Activated naive CD8-positive, alpha-beta T cell treated with anti-CD3 and anti-CD28 coated beads for 36 hours (primary cell): ENCODE measurements around the gene SIRPB2. TPM values are rescaled to one million over a fixed set of nuclear protein-coding genes. Genes with fewer than 3 reads are reported as not detected.

Source experiments
- DNase-seq: peaks from one replicate; pipeline ENCODE4 v3.0.0; 2021
- H3K27ac Mint-ChIP-seq: one replicate; pipeline ENCODE4 v1.8.0; 2022; ENCODE audit warnings: mild to moderate bottlenecking, moderate library complexity, mixed read lengths
- H3K27me3 Mint-ChIP-seq: one replicate; pipeline ENCODE4 v1.8.0; 2022; ENCODE audit warnings: mild to moderate bottlenecking, mixed read lengths
- H3K36me3 Mint-ChIP-seq: one replicate; pipeline ENCODE4 v1.8.0; 2021; ENCODE audit warnings: mild to moderate bottlenecking, mixed read lengths
- H3K4me1 Mint-ChIP-seq: one replicate; pipeline ENCODE4 v1.8.0; 2021; ENCODE audit warnings: mixed read lengths
- H3K4me3 Mint-ChIP-seq: one replicate; pipeline ENCODE4 v1.8.0; 2022; ENCODE audit warnings: mild to moderate bottlenecking, moderate library complexity, mixed read lengths
- H3K9me3 Mint-ChIP-seq: one replicate; pipeline ENCODE4 v1.8.0; 2022; ENCODE audit warnings: mixed read lengths
- total RNA-seq, 2 experiments: library from RNA; stranded (reverse); gene quantifications; one replicate each; pipeline ENCODE4 v1.2.3, GENCODE V29; 2021

SIRPB2 gene
- total RNA-seq, 2 experiments from 2014 or later: not detected

DNA sequence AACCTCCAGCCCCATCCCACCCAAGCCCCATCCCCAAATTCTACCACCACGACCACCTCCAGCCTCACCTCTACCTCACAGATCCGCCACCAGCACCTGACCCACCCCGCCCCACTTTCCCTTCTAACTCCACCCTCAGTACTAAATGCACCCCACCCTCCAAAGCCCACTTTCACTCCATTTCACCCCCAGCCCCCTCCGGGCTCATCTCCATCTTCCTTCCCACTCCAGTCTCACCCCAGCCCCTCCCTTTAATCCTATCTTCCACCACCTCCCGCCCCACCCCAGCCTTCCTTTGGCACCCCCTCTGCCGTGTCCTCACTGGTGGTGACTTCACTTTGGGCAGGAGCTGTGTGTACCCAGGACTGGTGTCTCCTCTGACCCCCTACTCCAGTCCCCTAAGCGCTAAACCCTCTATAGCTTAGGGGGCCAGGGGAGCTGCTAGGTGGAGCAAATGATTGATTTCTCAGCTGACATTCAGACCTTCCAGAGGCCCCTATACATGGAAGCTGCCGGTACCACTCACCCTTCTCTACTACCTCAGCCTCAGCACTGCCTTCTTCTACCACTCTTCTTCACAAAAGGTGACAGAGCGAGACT lies 21.8 kb downstream of the SIRPB2 start:
- peaks cover 6% of the 10 kb centered on the region for H3K36me3 Mint-ChIP-seq
- peaks cover 25% of the 10 kb centered on the region for H3K4me1 Mint-ChIP-seq
- peaks cover 25% of the 10 kb centered on the region for H3K27me3 Mint-ChIP-seq
- H3K4me3 Mint-ChIP-seq: no peak overlapping the region
- DNase-seq: no peak
- H3K9me3 Mint-ChIP-seq: no peaks in the 10 kb centered on the region
- H3K27ac Mint-ChIP-seq: no peak overlapping the region

DNA sequence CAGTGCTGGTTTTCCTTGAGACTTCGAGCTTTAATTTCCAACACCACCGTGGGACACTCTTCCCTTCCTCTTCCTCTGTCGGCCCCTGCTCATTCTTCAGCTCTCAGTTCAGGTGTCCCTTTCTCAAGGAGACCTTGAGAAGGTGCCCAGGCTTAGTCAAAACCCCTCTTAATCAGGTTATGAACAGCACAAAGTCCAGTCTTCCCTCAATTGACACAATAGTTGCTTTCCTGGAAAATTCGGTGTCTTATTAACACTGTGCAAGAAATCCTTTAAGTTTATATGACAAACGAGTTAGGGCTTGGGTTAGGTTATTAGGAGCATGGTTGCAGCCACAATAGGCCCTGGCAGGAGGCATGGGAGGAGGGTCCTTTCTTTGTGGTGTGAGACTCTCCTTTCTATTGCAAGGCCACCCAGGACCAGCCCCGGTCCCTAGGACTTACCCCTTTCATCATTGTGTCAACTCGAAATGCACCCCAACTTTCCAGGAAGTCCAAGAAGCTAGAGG lies 23.0 kb downstream of the SIRPB2 start:
- peaks cover 25% of the 10 kb centered on the region for H3K27me3 Mint-ChIP-seq
- H3K9me3 Mint-ChIP-seq: no peaks in the 10 kb centered on the region
- no peak overlapping the region for H3K27ac Mint-ChIP-seq
- H3K4me3 Mint-ChIP-seq: no peak overlapping the region
- DNase-seq: no peak
- peaks cover 37% of the 10 kb centered on the region for H3K4me1 Mint-ChIP-seq
- peaks cover 11% of the 10 kb centered on the region for H3K36me3 Mint-ChIP-seq

DNA sequence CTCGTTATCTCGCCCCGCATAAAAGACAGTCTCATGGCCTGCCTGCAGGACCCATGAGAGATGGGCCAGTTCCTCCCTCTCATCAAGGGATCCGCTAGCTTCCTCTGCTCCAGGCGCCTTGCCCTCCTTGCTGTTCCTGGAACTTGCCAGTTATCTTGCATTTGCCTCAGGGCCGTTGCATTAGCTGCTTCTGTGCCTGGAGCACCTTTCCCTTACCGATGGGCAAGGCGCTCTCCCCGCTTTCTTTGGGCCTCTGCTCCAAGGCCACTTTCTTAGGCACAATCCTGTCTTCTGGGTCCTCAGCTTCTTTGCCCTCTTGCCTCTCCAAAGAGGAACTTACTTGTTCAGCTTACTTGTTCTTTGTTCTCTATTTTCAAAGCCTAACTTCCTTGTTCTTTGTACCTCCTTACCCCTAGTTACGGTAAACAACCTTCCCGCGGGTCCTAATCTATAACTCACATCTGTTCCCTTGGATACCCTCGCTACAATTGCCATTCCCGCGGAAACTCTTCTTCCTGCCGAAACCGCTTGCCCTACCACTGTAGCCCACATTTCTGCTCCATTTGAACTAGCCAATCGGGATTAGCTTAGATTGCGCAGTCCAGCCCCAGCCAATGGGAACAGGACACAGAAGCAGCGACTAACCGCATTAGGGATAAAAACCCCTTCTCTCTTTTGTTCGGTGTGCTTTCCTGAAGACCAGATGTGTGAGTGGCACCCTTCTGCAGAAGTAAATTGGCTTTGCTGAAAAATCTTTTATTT lies 23.7 kb downstream of the SIRPB2 start:
- Mint-ChIP-seq H3K4me1 (peaks cover 41% of the 10 kb centered on the region), H3K27ac (peak overlapping the region; percentile 36), H3K9me3 (no peaks in the 10 kb centered on the region), H3K36me3 (peaks cover 13% of the 10 kb centered on the region), H3K27me3 (peaks cover 25% of the 10 kb centered on the region), H3K4me3 (peak overlapping the region; percentile 85)
- DNase-seq: no peak

DNA sequence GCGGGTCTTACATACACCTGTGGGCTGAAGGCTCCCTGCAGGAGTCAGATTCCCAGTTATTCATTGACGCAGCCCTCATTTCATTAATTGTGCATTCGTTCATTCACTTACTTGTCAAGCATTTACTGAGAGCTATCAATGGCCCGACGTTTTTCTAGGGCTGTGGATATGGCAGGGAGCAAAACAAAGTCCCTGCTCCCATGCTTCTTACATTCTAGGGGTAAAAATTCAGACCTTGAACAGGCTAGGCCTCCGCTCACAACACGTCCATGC lies 24.2 kb downstream of the SIRPB2 start:
- H3K27ac Mint-ChIP-seq: no peak overlapping the region
- H3K27me3 Mint-ChIP-seq: peaks cover 25% of the 10 kb centered on the region
- no peaks in the 10 kb centered on the region for H3K9me3 Mint-ChIP-seq
- H3K36me3 Mint-ChIP-seq: peaks cover 13% of the 10 kb centered on the region
- H3K4me3 Mint-ChIP-seq: peak overlapping the region; percentile 85
- DNase-seq: no peak
- H3K4me1 Mint-ChIP-seq: peaks cover 44% of the 10 kb centered on the region

DNA sequence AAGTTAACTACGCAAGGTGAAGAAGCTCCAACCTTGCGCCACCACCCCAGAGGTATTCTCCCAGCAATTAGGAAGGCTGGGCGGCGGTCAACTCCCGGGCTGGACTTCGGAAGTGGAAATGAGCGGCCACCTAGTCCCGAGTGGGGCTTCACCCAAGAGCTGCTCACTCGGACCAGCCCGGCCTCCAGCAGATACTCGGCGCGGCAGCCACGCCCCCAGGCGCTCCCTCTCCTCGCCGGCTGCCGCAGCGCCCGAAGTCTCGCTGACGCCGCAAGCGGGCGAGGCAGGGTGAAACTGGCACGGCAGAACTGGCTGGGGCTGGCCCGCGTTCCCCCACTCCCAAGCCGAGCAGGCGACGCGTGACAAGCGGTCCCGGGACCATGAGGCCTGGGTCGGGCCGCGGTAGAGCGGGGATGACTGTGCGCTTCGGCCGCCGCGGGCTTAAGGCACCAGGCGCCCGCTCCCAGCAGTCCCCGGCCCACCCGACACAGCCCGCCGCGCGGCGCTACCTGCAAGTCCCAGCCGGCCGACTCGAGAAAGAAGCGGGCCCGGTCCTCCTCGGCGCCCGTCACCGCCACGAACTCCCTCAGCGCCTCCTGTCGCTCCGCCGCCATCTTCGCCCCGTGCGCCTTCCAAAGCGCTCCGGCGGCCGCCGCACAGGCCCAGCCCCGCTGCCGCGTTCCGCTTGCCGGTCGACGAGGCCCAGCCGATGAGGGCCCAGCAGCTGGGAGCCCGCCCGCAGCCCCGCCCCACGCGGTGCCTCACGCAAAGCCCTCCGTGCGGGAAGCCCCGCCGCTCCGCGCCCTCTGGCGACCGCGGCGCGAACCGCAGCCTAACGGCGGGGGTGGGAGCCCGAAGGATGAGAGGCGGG lies 24.8 kb downstream of the SIRPB2 start, which contains the start of gene NSFL1C:
TSS of gene NSFL1C (minus strand) at position 639 of the 871 bp plus-strand sequence. CDS start at position 614, 25 bp downstream.
- Mint-ChIP-seq H3K4me3 (peak within 1 kb of the TSS; percentile 85), H3K27me3 (peaks cover 25% of the 10 kb centered on the region), H3K36me3 (peaks cover 13% of the 10 kb centered on the region), H3K9me3 (no peaks in the 10 kb centered on the region), H3K4me1 (peaks cover 44% of the 10 kb centered on the region), H3K27ac (peak within 1 kb of the TSS; percentile 80)
- DNase-seq: peak; percentile 99

DNA sequence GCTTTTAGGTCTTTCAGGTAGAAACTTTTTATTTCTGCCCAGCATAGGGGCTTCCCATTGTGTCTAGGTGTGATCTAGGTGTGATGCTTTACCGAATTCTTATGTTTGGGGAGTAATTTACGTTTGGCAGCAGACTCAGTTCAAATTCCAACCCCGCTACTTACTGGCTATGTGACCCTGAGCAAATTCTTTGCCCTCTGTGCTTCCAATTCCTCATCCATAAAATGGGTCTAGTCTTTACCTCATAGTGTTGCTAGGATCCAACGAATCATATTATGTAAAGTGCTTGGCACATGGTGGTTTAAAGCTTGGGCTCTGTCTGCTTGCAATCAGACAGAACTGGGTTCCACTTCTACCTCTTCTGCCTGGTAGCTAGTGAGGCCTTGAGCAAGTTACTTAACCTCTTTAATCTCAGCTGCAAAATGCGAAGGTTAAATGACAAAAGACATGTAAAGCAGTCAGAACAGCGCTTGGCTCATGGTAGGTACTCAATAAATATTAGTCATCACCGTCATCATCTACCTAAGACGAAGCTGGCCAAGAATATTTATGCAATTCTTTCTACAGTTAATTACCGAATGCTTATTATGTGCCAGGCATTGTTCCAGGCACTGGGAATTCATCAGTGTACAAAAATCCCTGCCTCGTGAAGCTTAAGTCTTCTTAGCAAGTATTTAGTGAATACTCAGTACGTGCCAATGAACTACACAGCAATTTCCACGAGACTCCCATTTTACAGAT lies 25.6 kb downstream of the SIRPB2 start:
- Mint-ChIP-seq H3K4me1 (peaks cover 44% of the 10 kb centered on the region), H3K9me3 (no peaks in the 10 kb centered on the region), H3K27ac (peak overlapping the region; percentile 80), H3K27me3 (peaks cover 20% of the 10 kb centered on the region), H3K4me3 (peak overlapping the region; percentile 85), H3K36me3 (peaks cover 17% of the 10 kb centered on the region)
- no peak for DNase-seq

DNA sequence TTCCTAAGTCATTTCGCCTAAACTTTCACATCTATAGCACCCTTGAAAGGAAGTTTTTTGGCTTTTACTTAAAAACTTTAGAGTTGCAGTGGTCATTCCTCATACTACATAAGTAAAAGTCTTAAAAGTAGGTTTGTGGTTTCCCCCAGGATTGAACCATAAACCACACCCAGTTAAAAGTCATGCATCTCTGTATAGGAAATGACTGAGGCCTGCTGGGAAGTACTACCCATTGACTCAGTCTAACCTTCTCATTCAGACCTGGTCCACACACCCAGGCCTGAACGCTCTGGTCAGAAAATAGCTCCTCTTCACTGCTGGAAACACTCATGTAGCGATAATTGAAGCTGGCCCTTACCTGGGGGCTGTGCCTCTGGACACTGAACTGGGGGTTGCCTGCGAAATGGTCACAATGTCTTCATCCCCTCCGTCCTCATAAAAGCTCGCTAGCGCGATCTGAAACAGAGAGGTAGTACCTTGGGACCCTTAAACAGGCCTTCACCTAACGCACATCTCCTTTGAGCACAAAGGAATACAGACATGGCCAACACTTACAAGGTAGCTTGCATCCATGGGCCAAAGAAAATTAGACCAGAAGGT lies 27.1 kb downstream of the SIRPB2 start:
- no peak for DNase-seq
- peaks cover 22% of the 10 kb centered on the region for H3K36me3 Mint-ChIP-seq
- H3K27ac Mint-ChIP-seq: no peak overlapping the region
- peak overlapping the region; percentile 11 for H3K4me3 Mint-ChIP-seq
- H3K4me1 Mint-ChIP-seq: peaks cover 47% of the 10 kb centered on the region
- H3K27me3 Mint-ChIP-seq: peaks cover 17% of the 10 kb centered on the region
- no peaks in the 10 kb centered on the region for H3K9me3 Mint-ChIP-seq

DNA sequence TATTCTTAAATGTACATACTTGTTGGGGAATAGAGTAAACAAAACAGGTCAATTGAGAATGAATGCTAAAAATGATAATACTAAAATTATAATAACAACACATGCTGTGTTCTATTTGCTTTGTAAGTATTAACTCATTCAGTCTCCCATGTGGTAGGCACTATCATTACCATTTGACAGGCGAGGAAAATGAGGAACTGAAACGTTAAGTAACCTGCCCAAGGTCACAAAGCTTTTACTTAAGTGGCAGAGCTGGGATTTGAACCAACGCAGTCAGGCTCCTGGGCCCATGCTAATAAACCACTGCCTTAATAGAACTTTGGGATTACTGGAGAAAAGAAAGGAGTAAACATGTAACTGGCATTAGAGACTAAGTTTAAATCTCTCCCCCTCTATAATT lies 28.4 kb downstream of the SIRPB2 start:
- H3K4me1 Mint-ChIP-seq: peaks cover 48% of the 10 kb centered on the region
- peaks cover 24% of the 10 kb centered on the region for H3K36me3 Mint-ChIP-seq
- peaks cover 6% of the 10 kb centered on the region for H3K27me3 Mint-ChIP-seq
- H3K4me3 Mint-ChIP-seq: no peak overlapping the region
- H3K27ac Mint-ChIP-seq: no peak overlapping the region
- H3K9me3 Mint-ChIP-seq: no peaks in the 10 kb centered on the region
- DNase-seq: no peak

DNA sequence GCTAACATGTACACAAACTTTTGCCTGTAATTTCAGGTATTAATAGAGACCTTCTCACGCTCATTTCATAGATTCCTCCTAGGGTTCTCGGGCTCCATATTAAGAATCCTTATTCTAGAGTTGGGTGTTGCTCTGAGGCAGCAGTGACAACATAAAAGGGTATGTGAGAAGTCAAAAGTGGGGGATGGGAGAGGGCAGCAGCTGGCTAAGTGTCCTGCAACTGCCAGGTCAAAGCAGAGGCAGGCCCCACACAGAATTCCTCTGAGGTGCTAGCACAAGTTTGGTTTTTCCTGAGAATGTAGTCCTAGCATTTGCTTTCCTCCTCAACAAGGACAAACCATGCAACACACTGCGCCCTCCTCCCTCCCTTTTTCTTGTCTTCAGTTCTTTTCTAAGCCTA lies 29.2 kb downstream of the SIRPB2 start:
- Mint-ChIP-seq H3K9me3 (no peaks in the 10 kb centered on the region), H3K36me3 (peaks cover 26% of the 10 kb centered on the region), H3K4me1 (peaks cover 41% of the 10 kb centered on the region)

DNA sequence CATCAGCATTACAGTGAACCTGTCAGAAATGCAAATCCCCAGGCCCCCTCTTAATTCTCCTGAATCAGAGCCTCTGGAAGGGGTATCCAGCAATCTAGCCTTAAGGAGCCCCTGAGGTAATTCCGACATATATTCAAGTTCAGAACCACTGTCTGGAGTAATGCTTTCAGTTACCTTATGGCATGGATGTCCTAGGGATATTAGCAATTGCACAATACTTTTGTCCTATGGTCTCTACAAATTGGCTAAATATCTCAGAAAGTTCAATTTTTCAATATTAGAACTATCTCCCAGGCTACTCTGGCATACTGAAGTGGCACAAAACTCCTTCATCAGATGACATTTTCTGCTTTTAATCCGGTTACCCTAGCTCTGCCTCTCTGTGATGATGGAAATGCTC lies 30.9 kb downstream of the SIRPB2 start:
- Mint-ChIP-seq H3K27me3 (no peaks in the 10 kb centered on the region), H3K36me3 (peaks cover 27% of the 10 kb centered on the region), H3K4me1 (peaks cover 37% of the 10 kb centered on the region), H3K9me3 (no peaks in the 10 kb centered on the region), H3K4me3 (no peak overlapping the region), H3K27ac (no peak overlapping the region)
- DNase-seq: no peak

More for the DNA sequence above, 29.2 kb downstream of the SIRPB2 start:
- no peak overlapping the region for H3K4me3 Mint-ChIP-seq
- no peak overlapping the region for H3K27ac Mint-ChIP-seq
- no peaks in the 10 kb centered on the region for H3K27me3 Mint-ChIP-seq
- no peak for DNase-seq

DNA sequence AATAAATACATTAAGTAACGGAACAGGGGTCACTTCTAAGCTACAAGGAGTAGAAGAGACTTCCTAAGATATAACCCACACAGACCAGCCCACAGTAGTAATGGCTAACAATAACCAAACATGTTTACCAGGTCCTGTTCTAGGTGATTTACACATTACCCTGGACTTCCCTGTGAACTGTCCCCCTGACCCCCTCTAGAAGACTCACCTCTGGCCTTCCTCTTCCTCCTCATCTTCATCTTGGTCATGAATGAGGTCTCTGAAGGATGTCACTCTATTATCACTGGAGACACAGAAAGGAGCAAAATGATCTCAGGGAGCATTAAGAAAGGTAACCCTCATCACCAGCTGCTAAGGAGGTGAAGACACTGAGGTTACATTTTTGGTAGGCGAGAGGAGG lies 33.2 kb downstream of the SIRPB2 start:
- Mint-ChIP-seq H3K27ac (no peak overlapping the region), H3K27me3 (no peaks in the 10 kb centered on the region), H3K4me3 (no peak overlapping the region), H3K4me1 (peaks cover 14% of the 10 kb centered on the region), H3K36me3 (peaks cover 29% of the 10 kb centered on the region), H3K9me3 (no peaks in the 10 kb centered on the region)
- no peak for DNase-seq

DNA sequence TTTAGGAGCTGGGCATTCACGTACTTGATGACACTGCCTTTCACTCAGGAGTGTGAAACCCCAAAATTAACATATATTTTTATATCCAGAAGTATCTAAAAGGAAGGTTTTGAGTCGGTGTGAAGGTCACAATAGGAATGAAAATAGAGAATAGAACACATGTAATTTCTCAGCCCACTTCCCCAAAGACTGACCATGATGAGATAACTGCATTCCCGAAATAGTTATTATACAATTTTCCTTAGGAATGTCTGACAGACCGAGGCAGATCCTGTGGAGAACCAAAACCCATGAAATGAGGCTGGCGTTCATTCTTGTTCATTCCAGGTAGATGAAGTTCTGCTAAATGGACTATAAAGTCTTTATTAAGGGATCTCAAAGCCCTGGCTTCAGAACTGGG lies 34.9 kb downstream of the SIRPB2 start:
- no peak for DNase-seq
- Mint-ChIP-seq H3K27me3 (no peaks in the 10 kb centered on the region), H3K4me3 (no peak overlapping the region), H3K4me1 (peaks cover 9% of the 10 kb centered on the region), H3K27ac (no peak overlapping the region), H3K9me3 (peaks cover 3% of the 10 kb centered on the region), H3K36me3 (peaks cover 46% of the 10 kb centered on the region)

DNA sequence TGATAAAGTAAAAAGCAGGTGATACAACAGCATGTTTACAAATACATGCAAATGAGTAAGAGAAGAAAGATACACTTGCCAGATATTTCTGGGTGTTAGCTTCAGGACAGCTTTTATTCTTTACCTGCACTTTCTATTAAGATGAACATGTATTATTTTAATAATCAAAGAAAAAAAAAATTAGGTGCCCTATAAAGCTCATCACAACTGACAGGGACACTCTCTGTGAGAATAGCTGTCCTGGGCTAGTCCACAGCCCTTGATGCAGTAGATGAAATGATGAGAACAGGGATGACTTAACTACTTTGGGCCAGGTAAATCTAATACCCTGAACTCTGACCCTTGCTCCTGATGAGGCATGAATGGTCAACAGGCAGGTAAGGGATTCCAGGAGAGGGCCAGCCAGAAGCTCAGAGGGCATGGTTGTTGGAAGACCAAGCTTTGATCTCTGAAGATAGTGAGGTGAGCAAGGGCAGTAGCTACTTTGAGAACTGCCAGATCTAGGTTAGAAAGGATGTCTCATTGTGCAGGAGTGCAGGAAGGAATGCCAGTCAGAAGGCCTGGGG lies 40.2 kb downstream of the SIRPB2 start:
- peaks cover 6% of the 10 kb centered on the region for H3K9me3 Mint-ChIP-seq
- peaks cover 35% of the 10 kb centered on the region for H3K36me3 Mint-ChIP-seq
- no peak for DNase-seq
- no peak overlapping the region for H3K27ac Mint-ChIP-seq
- no peak overlapping the region for H3K4me3 Mint-ChIP-seq
- peaks cover under 1% of the 10 kb centered on the region for H3K4me1 Mint-ChIP-seq
- no peaks in the 10 kb centered on the region for H3K27me3 Mint-ChIP-seq

DNA sequence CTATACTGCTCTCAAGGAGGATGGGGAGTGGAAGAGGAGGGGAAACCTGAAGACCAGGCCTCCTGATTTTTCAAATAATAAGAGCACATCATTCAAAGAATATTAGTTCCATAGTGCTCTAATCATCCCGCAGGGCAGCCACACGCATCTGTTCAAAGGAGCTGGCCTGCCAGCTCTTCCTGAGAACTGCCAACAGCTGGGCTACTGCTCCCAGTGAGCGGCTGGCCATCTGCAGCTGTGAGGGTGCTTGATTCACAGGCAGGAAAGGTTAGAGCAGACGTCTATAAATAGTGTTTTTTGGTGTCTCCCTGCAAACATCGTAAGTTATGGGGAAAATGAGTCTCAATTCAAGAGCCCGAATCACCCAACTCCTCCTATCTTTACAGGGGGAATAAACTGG lies 41.9 kb downstream of the SIRPB2 start:
- Mint-ChIP-seq H3K27ac (no peak overlapping the region), H3K27me3 (no peaks in the 10 kb centered on the region), H3K4me3 (no peak overlapping the region), H3K36me3 (peaks cover 30% of the 10 kb centered on the region), H3K4me1 (no peaks in the 10 kb centered on the region), H3K9me3 (peaks cover 6% of the 10 kb centered on the region)
- DNase-seq: no peak
